Measurements from ENCODE around the gene FMN1. TPM values are rescaled to one million over a fixed set of nuclear protein-coding genes. Genes with fewer than 3 reads are reported as not detected.

FMN1 gene
- polyA plus RNA-seq, 2 of the 4 experiments (the other 2 are of a cell fraction): 0.53 to 2.2 TPM

GRCh38 chr15:32881528-32881927 lies 313.0 kb downstream of the FMN1 start:
- Histone ChIP-seq H3K9me3 (no peaks in the 10 kb centered on the region), H3K27ac (no peak overlapping the region), H3K4me2 (no peak overlapping the region), H3K4me3 (no peak overlapping the region), H3K4me1 (no peaks in the 10 kb centered on the region)
- FAIRE-seq: no peak
- no peak for DNase-seq (ENCODE audit: low read depth in 1 of 2, low spot score in 1 of 2)
- ATAC-seq: no peak
- POLR2A ChIA-PET: no interaction called here
- TF ChIP-seq FOXS1 (CRISPR knock-in tag; IDR thresholded peaks at IDR 0.05) (no peak), HOXB13 (CRISPR knock-in tag; IDR thresholded peaks at IDR 0.05; ENCODE audit: low read depth) (no peak), REST (IDR thresholded peaks at IDR 0.05) (no peak), RCOR1 (IDR thresholded peaks at IDR 0.05; ENCODE audit: low read depth, low read length) (no peak), MAX (IDR thresholded peaks at IDR 0.05) (no peak), BCL3 (IDR thresholded peaks at IDR 0.05) (no peak), HOXA7 (CRISPR knock-in tag; IDR thresholded peaks at IDR 0.05) (no peak), GATA3 (IDR thresholded peaks at IDR 0.05; ENCODE audit: borderline replicate concordance) (no peak), TFCP2L1 (CRISPR knock-in tag; IDR thresholded peaks at IDR 0.05) (no peak), ATOH8 (CRISPR knock-in tag; IDR thresholded peaks at IDR 0.05; ENCODE audit: low read depth) (no peak), BHLHE40 (IDR thresholded peaks at IDR 0.05; ENCODE audit: low read depth, low read length) (no peak)
- 85% methylated on average over 1 of the region's 1 CpG for WGBS (ENCODE audit: missing lambda C conversion rate)
- CTCF ChIA-PET: interaction anchor here (0.7 kb wide), 1 partner anchor 219 kb away, joined by 3 read pairs; no protein-coding TSS in a partner anchor

- Histone ChIP-seq H3K4me3 (no peak overlapping the region), H3K4me2 (no peak overlapping the region), H3K4me1 (no peaks in the 10 kb centered on the region), H3K27ac (no peak overlapping the region), H3K9me3 (no peaks in the 10 kb centered on the region)
- no peak for ATAC-seq
- FAIRE-seq: no peak
- ChIA-PET CTCF (interaction anchor here (0.7 to 2.5 kb wide), 3 partner anchors 11 to 218 kb away, joined by 3 to 8 read pairs (median 3); no protein-coding TSS in a partner anchor), POLR2A (no interaction called here)
- DNase-seq (ENCODE audit: low read depth in 1 of 2, low spot score in 1 of 2): no peak
- no peak for TF ChIP-seq KDM5A (IDR thresholded peaks at IDR 0.05)
- TF ChIP-seq EP300 (IDR thresholded peaks at IDR 0.05): no peak
- TF ChIP-seq TFCP2L1 (CRISPR knock-in tag; IDR thresholded peaks at IDR 0.05): no peak
- no peak for TF ChIP-seq NR3C1 (IDR thresholded peaks at IDR 0.05)
- no peak for TF ChIP-seq MAZ (IDR thresholded peaks at IDR 0.05; ENCODE audit: borderline replicate concordance, low read depth, low read length)
- no peak for TF ChIP-seq POLR2AphosphoS2 (conservative IDR thresholded peaks at IDR 0.05; ENCODE audit: low read length)
- no peak for TF ChIP-seq CEBPB (IDR thresholded peaks at IDR 0.05)
- TF ChIP-seq CHD2 (IDR thresholded peaks at IDR 0.05; ENCODE audit: low read length, partially characterized antibody): no peak
- TF ChIP-seq FOSL2 (IDR thresholded peaks at IDR 0.05): no peak
- TF ChIP-seq FOSL2 (CRISPR knock-in tag; IDR thresholded peaks at IDR 0.05): no peak
- TF ChIP-seq SREBF2 (IDR thresholded peaks at IDR 0.05): no peak
- no peak for TF ChIP-seq HOXB5 (CRISPR knock-in tag; IDR thresholded peaks at IDR 0.05)
- no peak for TF ChIP-seq TP53 (CRISPR knock-in tag; IDR thresholded peaks at IDR 0.05)
- TF ChIP-seq ZC3H11A (IDR thresholded peaks at IDR 0.05): no peak
- TF ChIP-seq ZFP36 (IDR thresholded peaks at IDR 0.05; ENCODE audit: borderline replicate concordance, partially characterized antibody): no peak
These were observed 313.9 kb downstream of the FMN1 start for GRCh38 chr15:32880642-32881041.

All from A549 (cell line).